Esophagus muscularis mucosa (tissue), 4 donors: Measurements from ENCODE around the gene MRPL41. TPM values are rescaled to one million over a fixed set of nuclear protein-coding genes. Genes with fewer than 3 reads are reported as not detected.

Source experiments
- total RNA-seq, 4 donors: library from RNA; depleted of rRNA; stranded (reverse); fragments of >200 nt; gene quantifications; one replicate each; pipeline versions ENCODE4 v1.1.0 to v1.2.1, GENCODE V29; 2016

MRPL41 gene
- total RNA-seq, 4 donors from 2014 or later, result 59.8 to 83.8 (median 78.2) TPM

Other genes with a start within 250 kb of the MRPL41 start
- gene NRARP, start 249.6 kb upstream of the MRPL41 start, total RNA-seq, result 10 to 100 TPM in 1 of 4 donors, 1 to 10 TPM in 3; 2.9 to 10.3 (median 7.2) TPM
- 10 to 100 TPM in 3 of 4 donors, 1 to 10 TPM in 1; 8.3 to 22.3 (median 14.2) TPM for gene EXD3, start 128.7 kb upstream of the MRPL41 start, total RNA-seq
- 1 to 10 TPM; 2.1 to 4.0 (median 3.0) TPM for gene NOXA1, start 128.5 kb upstream of the MRPL41 start, total RNA-seq
- gene ENTPD8, start 110.5 kb upstream of the MRPL41 start, total RNA-seq, result not detected
- 10 to 100 TPM; 41.9 to 71.0 (median 58.9) TPM for gene NSMF, start 92.5 kb upstream of the MRPL41 start, total RNA-seq
- 1 to 10 TPM; 3.0 to 6.2 (median 4.0) TPM for gene PNPLA7, start 1.5 kb upstream of the MRPL41 start, total RNA-seq
- gene DPH7, start 27.0 kb downstream of the MRPL41 start, total RNA-seq, result 10 to 100 TPM; 19.9 to 27.8 (median 24.8) TPM
- 10 to 100 TPM; 10.4 to 18.3 (median 13.7) TPM for gene ZMYND19, start 38.6 kb downstream of the MRPL41 start, total RNA-seq
- gene ARRDC1, start 53.8 kb downstream of the MRPL41 start, total RNA-seq, result 10 to 100 TPM; 16.6 to 28.2 (median 21.7) TPM
- 10 to 100 TPM; 71.6 to 78.2 (median 74.2) TPM for gene EHMT1, start 67.1 kb downstream of the MRPL41 start, total RNA-seq